C4-2B (cell line): ENCODE measurements around the gene ANKRD39.

ENCODE experiments used
- ZFX ChIP-seq: fragments of 450-650 bp; IDR thresholded peaks from 2 replicates; pipeline ENCODE4 v1.6.1; 2017
- TF ChIP-seq, protein P1 (sequence below): fragments of 450-650 bp; conservative IDR thresholded peaks from 2 replicates; pipeline ENCODE4 v1.5.1; 2017; ENCODE audit warnings: mild to moderate bottlenecking

- TF ChIP-seq, protein P1, sequence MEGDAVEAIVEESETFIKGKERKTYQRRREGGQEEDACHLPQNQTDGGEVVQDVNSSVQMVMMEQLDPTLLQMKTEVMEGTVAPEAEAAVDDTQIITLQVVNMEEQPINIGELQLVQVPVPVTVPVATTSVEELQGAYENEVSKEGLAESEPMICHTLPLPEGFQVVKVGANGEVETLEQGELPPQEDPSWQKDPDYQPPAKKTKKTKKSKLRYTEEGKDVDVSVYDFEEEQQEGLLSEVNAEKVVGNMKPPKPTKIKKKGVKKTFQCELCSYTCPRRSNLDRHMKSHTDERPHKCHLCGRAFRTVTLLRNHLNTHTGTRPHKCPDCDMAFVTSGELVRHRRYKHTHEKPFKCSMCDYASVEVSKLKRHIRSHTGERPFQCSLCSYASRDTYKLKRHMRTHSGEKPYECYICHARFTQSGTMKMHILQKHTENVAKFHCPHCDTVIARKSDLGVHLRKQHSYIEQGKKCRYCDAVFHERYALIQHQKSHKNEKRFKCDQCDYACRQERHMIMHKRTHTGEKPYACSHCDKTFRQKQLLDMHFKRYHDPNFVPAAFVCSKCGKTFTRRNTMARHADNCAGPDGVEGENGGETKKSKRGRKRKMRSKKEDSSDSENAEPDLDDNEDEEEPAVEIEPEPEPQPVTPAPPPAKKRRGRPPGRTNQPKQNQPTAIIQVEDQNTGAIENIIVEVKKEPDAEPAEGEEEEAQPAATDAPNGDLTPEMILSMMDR = no peak
- TF ChIP-seq ZFX = no peak
Measured at GRCh38 chr2:96884299-96885094, 26.7 kb upstream of the ANKRD39 start.
